Uterus (tissue), 4 donors: ENCODE measurements around the gene SMIM5. TPM values are rescaled to one million over a fixed set of nuclear protein-coding genes. Genes with fewer than 3 reads are reported as not detected.

Experiments used
- DNase-seq, 2 donors: peaks; one replicate each; pipeline ENCODE4 v3.0.0-alpha.2; 2019 to 2020
- H3K27ac ChIP-seq, 2 donors: fragments of 200-600 bp; sonication (generic); 1 replicate in 1 of 2; 2 replicates in 1 of 2; pipeline ENCODE4 v1.5.1; 2016 to 2018
- H3K27me3 ChIP-seq, 2 donors: fragments of 200-600 bp; sonication (generic); one replicate each; pipeline ENCODE4 v1.5.1; 2018 to 2019; ENCODE audit warnings: control low read depth in 1 of 2
- H3K36me3 ChIP-seq, 2 donors: fragments of 200-600 bp; sonication (generic); one replicate each; pipeline ENCODE4 v1.5.1; 2019; ENCODE audit warnings: control low read depth in 1 of 2
- H3K4me1 ChIP-seq, 2 donors: fragments of 200-600 bp; sonication (generic); one replicate each; pipeline ENCODE4 v1.5.1; 2018 to 2019; ENCODE audit warnings: control low read depth in 1 of 2
- H3K4me3 ChIP-seq, 2 donors: fragments of 200-600 bp; sonication (generic); 1 replicate in 1 of 2; 2 replicates in 1 of 2; pipeline ENCODE4 v1.5.1; 2018 to 2019; ENCODE audit warnings: mild to moderate bottlenecking in 1 of 2
- H3K9me3 ChIP-seq, 2 donors: fragments of 200-600 bp; sonication (generic); one replicate each; pipeline ENCODE4 v1.5.1; 2019; ENCODE audit warnings: control low read depth in 1 of 2
- CTCF ChIP-seq, 4 experiments: fragments of 200-600 bp in 2 of 4; fragments of 450-650 bp in 2 of 4; sonication (generic) in 2 of 4; IDR thresholded peaks; one replicate each; pipeline ENCODE4 v1.5.1; 2016 to 2019; ENCODE audit warnings: antibody characterized with exemption in 4 of 4, mild to moderate bottlenecking in 2 of 4, moderate library complexity in 1 of 4
- POLR2A ChIP-seq, 2 donors: fragments of 450-650 bp; IDR thresholded peaks; one replicate each; pipeline ENCODE4 v1.6.1; 2016; ENCODE audit warnings: antibody characterized with exemption in 2 of 2, mild to moderate bottlenecking in 1 of 2, moderate library complexity in 1 of 2
- intact Hi-C: fragments of 100-400 bp; cut with DNase I; formaldehyde crosslinking; loops from one replicate; pipeline ENCODE4 v1.15.1; 2023; ENCODE audit warnings: low total_unique reads
- total RNA-seq, 4 donors: library from RNA; depleted of rRNA in 3 of 4; stranded (reverse); fragments of >200 nt in 3 of 4; gene quantifications; one replicate each; pipeline versions ENCODE4 v1.1.0 to v1.2.4, GENCODE V29; 2014 to 2023
- donor health status: DM: yes; HTN: yes; CAD: no.

The SMIM5 gene
- total RNA-seq, 4 donors from 2014 or later, result 0.85 to 2.2 TPM; not detected in 2

GRCh38 chr17:75640556-75641119 is 7.4 kb downstream of the SMIM5 start:
- H3K36me3 ChIP-seq, result no peaks in the 10 kb centered on the region
- no peak for DNase-seq
- H3K9me3 ChIP-seq, result no peaks in the 10 kb centered on the region
- no peak for TF ChIP-seq POLR2A (IDR thresholded peaks at IDR 0.05)
- no peak for TF ChIP-seq CTCF (IDR thresholded peaks at IDR 0.05)
- H3K4me3 ChIP-seq, result no peak overlapping the region
- no peaks in the 10 kb centered on the region for H3K27me3 ChIP-seq
- intact Hi-C loops, result no loop called here
- no peaks in the 10 kb centered on the region for H3K4me1 ChIP-seq
- no peak overlapping the region for H3K27ac ChIP-seq

GRCh38 chr17:75641343-75641742 is 8.1 kb downstream of the SMIM5 start:
- H3K4me1 ChIP-seq, result no peaks in the 10 kb centered on the region
- no peaks in the 10 kb centered on the region for H3K36me3 ChIP-seq
- intact Hi-C loops, result no loop called here
- TF ChIP-seq POLR2A (IDR thresholded peaks at IDR 0.05) (no peak), CTCF (IDR thresholded peaks at IDR 0.05) (no peak)
- H3K9me3 ChIP-seq, result no peaks in the 10 kb centered on the region
- H3K4me3 ChIP-seq, result no peak overlapping the region
- no peak overlapping the region for H3K27ac ChIP-seq
- DNase-seq, result no peak
- H3K27me3 ChIP-seq, result no peaks in the 10 kb centered on the region

- TF ChIP-seq POLR2A (IDR thresholded peaks at IDR 0.05), result no peak
- TF ChIP-seq CTCF (IDR thresholded peaks at IDR 0.05), result no peak
- Histone ChIP-seq H3K9me3 (no peaks in the 10 kb centered on the region), H3K36me3 (no peaks in the 10 kb centered on the region), H3K4me3 (no peak overlapping the region), H3K27ac (no peak overlapping the region), H3K4me1 (no peaks in the 10 kb centered on the region), H3K27me3 (no peaks in the 10 kb centered on the region)
- DNase-seq, result no peak
- intact Hi-C loops, result no loop called here
Observed at GRCh38 chr17:75642182-75642783, 9.0 kb downstream of the SMIM5 start.

- intact Hi-C loops, result no loop called here
- DNase-seq, result no peak
- TF ChIP-seq CTCF (IDR thresholded peaks at IDR 0.05) (no peak), POLR2A (IDR thresholded peaks at IDR 0.05) (no peak)
- H3K4me1 ChIP-seq, result no peaks in the 10 kb centered on the region
- no peak overlapping the region for H3K27ac ChIP-seq
- no peak overlapping the region for H3K4me3 ChIP-seq
- H3K36me3 ChIP-seq, result no peaks in the 10 kb centered on the region
- H3K27me3 ChIP-seq, result no peaks in the 10 kb centered on the region
- no peaks in the 10 kb centered on the region for H3K9me3 ChIP-seq
Observed at GRCh38 chr17:75642784-75643642, 9.8 kb downstream of the SMIM5 start.

GRCh38 chr17:75643643-75644017 is 10.4 kb downstream of the SMIM5 start:
- TF ChIP-seq POLR2A (IDR thresholded peaks at IDR 0.05) (no peak), CTCF (IDR thresholded peaks at IDR 0.05) (no peak)
- Histone ChIP-seq H3K4me1 (no peaks in the 10 kb centered on the region), H3K9me3 (no peaks in the 10 kb centered on the region), H3K27ac (no peak overlapping the region), H3K27me3 (no peaks in the 10 kb centered on the region), H3K4me3 (no peak overlapping the region), H3K36me3 (no peaks in the 10 kb centered on the region)
- intact Hi-C loops, result no loop called here
- DNase-seq, result no peak
